ENCODE data around the gene ZC3H7B.
A peak's percentile ranks its signal among the peaks of the same experiment; 100 is the strongest.

The ZC3H7B gene

GRCh38 chr22:41347066-41347859 lies 45.9 kb downstream of the ZC3H7B start:
- TF ChIP-seq, protein P1, sequence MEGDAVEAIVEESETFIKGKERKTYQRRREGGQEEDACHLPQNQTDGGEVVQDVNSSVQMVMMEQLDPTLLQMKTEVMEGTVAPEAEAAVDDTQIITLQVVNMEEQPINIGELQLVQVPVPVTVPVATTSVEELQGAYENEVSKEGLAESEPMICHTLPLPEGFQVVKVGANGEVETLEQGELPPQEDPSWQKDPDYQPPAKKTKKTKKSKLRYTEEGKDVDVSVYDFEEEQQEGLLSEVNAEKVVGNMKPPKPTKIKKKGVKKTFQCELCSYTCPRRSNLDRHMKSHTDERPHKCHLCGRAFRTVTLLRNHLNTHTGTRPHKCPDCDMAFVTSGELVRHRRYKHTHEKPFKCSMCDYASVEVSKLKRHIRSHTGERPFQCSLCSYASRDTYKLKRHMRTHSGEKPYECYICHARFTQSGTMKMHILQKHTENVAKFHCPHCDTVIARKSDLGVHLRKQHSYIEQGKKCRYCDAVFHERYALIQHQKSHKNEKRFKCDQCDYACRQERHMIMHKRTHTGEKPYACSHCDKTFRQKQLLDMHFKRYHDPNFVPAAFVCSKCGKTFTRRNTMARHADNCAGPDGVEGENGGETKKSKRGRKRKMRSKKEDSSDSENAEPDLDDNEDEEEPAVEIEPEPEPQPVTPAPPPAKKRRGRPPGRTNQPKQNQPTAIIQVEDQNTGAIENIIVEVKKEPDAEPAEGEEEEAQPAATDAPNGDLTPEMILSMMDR (conservative IDR thresholded peaks at IDR 0.05; ENCODE audit: low read depth) = no peak
- CTCF ChIA-PET = no interaction called here
- POLR2A ChIA-PET (ENCODE audit: low non-redundant PET) = interaction anchor here (0.6 kb wide), 1 partner anchor 448 kb away, joined by 4 read pairs; no protein-coding TSS in a partner anchor
- H3K27ac ChIP-seq = peak overlapping the region; percentile 26
- DNase-seq (ENCODE audit: low spot score) = no peak

GRCh38 chr22:41348964-41349484 lies 47.7 kb downstream of the ZC3H7B start:
- ChIA-PET CTCF (interaction anchor here (0.6 kb wide), 1 partner anchor 17 kb away, joined by 3 read pairs; no protein-coding TSS in a partner anchor), POLR2A (ENCODE audit: low non-redundant PET) (no interaction called here)
- no peak for DNase-seq (ENCODE audit: low spot score)
- H3K27ac ChIP-seq = no peak overlapping the region; the same call in 1 of the 2 replicates
- TF ChIP-seq, protein P1 (conservative IDR thresholded peaks at IDR 0.05; ENCODE audit: low read depth) = no peak

DNA sequence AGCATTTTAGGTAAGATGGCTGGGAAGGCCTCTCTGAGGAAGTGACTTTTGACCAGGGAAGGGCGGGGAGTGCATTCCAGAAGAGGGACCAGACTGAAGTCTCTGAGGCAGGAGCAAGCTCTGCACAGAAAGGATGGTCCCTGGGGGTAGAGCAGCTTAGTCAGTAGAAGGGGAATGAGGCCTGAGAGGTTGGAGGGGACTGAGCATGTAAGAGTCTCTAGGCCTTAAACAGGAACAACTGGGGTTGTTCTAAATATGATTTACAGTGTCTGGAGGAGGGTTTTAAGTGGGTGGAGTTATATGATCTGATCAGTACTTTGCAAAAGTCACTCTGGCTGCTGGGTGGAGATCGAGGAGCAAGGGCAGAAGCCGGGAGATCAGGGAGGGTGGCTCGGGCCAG lies 48.8 kb downstream of the ZC3H7B start:
- ChIA-PET CTCF (no interaction called here), POLR2A (ENCODE audit: low non-redundant PET) (no interaction called here)

GRCh38 chr22:41351011-41351410 lies 49.7 kb downstream of the ZC3H7B start:
- CTCF ChIA-PET = no interaction called here
- POLR2A ChIA-PET (ENCODE audit: low non-redundant PET) = no interaction called here
- DNase-seq (ENCODE audit: low spot score) = no peak
- TF ChIP-seq, protein P1 (conservative IDR thresholded peaks at IDR 0.05; ENCODE audit: low read depth) = no peak
- H3K27ac ChIP-seq = peak overlapping the region; percentile 45

More for the DNA sequence above, 48.8 kb downstream of the ZC3H7B start:
- DNase-seq (ENCODE audit: low spot score) = no peak
- TF ChIP-seq, protein P1 (conservative IDR thresholded peaks at IDR 0.05; ENCODE audit: low read depth) = no peak
- peak overlapping the region; percentile 45; the same call in 1 of the 2 replicates for H3K27ac ChIP-seq

- TF ChIP-seq, protein P1 (conservative IDR thresholded peaks at IDR 0.05; ENCODE audit: low read depth) = no peak
- DNase-seq (ENCODE audit: low spot score) = no peak
- POLR2A ChIA-PET (ENCODE audit: low non-redundant PET) = no interaction called here
- CTCF ChIA-PET = no interaction called here
- peak overlapping the region; percentile 45 for H3K27ac ChIP-seq
Measured at GRCh38 chr22:41352058-41352457, 50.7 kb downstream of the ZC3H7B start.

DNA sequence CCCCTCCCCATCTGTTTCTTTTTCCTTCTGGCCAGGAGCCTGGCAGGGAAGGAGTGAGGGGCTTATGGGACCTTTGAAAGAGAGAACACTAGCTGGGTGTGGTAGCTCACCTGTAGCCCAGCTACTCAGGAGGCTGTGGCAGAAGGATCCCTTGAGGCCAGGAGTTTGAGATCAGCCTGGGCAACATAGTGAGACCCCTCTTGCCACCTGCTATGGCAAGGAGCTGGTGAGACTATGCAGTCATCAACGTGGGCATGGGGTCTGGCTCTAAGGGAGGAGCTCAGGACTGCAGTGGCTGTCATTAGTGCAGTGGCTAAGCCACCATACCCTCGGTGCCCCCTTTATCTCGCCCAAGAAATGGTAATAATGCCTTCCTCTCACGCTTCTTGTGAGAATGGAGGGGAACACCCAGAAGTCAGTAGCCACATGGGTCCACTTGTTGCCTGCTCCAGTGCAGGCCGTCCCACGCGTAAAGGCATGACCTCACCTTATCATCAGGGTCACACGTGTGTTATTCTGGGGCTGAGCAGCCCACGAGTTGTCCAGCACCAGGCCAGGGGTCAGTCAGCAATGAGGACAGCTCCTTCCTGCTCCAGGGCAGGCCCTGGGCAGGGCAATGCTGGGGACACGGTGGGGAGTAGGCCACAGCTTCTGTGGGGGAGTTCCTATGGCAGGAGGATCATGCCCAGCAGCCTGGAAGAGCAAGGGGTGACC lies 52.7 kb downstream of the ZC3H7B start:
- DNase-seq (ENCODE audit: low spot score) = no peak
- peak overlapping the region; percentile 20 for H3K27ac ChIP-seq
- ChIA-PET CTCF (no interaction called here), POLR2A (ENCODE audit: low non-redundant PET) (no interaction called here)
- TF ChIP-seq, protein P1 (conservative IDR thresholded peaks at IDR 0.05; ENCODE audit: low read depth) = no peak

Data from RWPE1 (cell line).